GM23338 (cell line): ENCODE data around the gene PTPRR. TPM values are rescaled to one million over a fixed set of nuclear protein-coding genes. Genes with fewer than 3 reads are reported as not detected.

Source experiments
- ATAC-seq: fragments of 200-7000 bp; cut with Tn5 transposase; 3 replicates; pipeline ENCODE4 v1.9.1; 2020
- DNase-seq: peaks from one replicate; pipeline ENCODE4 v3.0.0-alpha.2; 2015; ENCODE audit warnings: low spot score
- H2AFZ ChIP-seq: fragments of 200-600 bp; sonication (generic); 2 replicates; pipeline ENCODE4 v1.8.0; 2016; ENCODE audit warnings: antibody characterized with exemption, mild to moderate bottlenecking, moderate library complexity
- H3F3A ChIP-seq: fragments of 200-600 bp; sonication (generic); replicated peaks from 2 replicates; pipeline ENCODE4 v1.8.0; 2017; ENCODE audit warnings: antibody characterized with exemption, mixed run types, low read depth
- H3K27ac ChIP-seq: fragments of 200-600 bp; sonication (generic); 2 replicates; pipeline ENCODE4 v1.6.1; 2016; ENCODE audit warnings: low read depth
- H3K27me3 ChIP-seq: fragments of 200-600 bp; sonication (generic); 2 replicates; pipeline ENCODE4 v1.8.0; 2016; ENCODE audit warnings: mild to moderate bottlenecking, mixed run types, moderate library complexity; ENCODE audit not compliant: insufficient read depth
- H3K36me3 ChIP-seq: fragments of 200-600 bp; sonication (generic); 2 replicates; pipeline ENCODE4 v1.8.0; 2016; ENCODE audit warnings: mild to moderate bottlenecking; ENCODE audit not compliant: insufficient read depth
- H3K4me1 ChIP-seq: fragments of 200-600 bp; sonication (generic); 2 replicates; pipeline ENCODE4 v1.8.0; 2016; ENCODE audit warnings: mild to moderate bottlenecking, moderate library complexity; ENCODE audit not compliant: insufficient read depth
- H3K4me2 ChIP-seq: fragments of 200-600 bp; sonication (generic); 2 replicates; pipeline ENCODE4 v1.7.1; 2017; ENCODE audit warnings: mixed run types
- H3K4me3 ChIP-seq: fragments of 200-600 bp; sonication (generic); 2 replicates; pipeline ENCODE4 v1.6.1; 2016; ENCODE audit warnings: mixed run types
- H3K79me2 ChIP-seq: fragments of 200-600 bp; sonication (generic); replicated peaks from 2 replicates; pipeline ENCODE4 v1.8.0; 2017; ENCODE audit warnings: mild to moderate bottlenecking; ENCODE audit not compliant: insufficient read depth
- H3K9me2 ChIP-seq: fragments of 200-600 bp; sonication (generic); 2 replicates; pipeline ENCODE4 v1.8.0; 2017; ENCODE audit not compliant: insufficient read depth
- H4K20me1 ChIP-seq: fragments of 200-600 bp; sonication (generic); replicated peaks from 2 replicates; pipeline ENCODE4 v1.8.0; 2017; ENCODE audit warnings: mild to moderate bottlenecking; ENCODE audit not compliant: insufficient read depth
- H3K27ac Mint-ChIP-seq: 2 replicates; pipeline ENCODE4 v1.8.0; 2020; ENCODE audit warnings: inconsistent platforms, mild to moderate bottlenecking, moderate library complexity, mixed read lengths
- H3K27me3 Mint-ChIP-seq: 3 replicates; pipeline ENCODE4 v1.8.0; 2022; ENCODE audit warnings: low read depth, mild to moderate bottlenecking, moderate library complexity, mixed read lengths, inconsistent platforms; ENCODE audit not compliant: insufficient read depth, poor library complexity
- H3K36me3 Mint-ChIP-seq: 3 replicates; pipeline ENCODE4 v1.8.0; 2021; ENCODE audit warnings: low read depth, mild to moderate bottlenecking, inconsistent platforms, moderate library complexity, mixed read lengths
- H3K4me1 Mint-ChIP-seq: 3 replicates; pipeline ENCODE4 v1.8.0; 2020; ENCODE audit warnings: mild to moderate bottlenecking, inconsistent platforms, mixed read lengths
- H3K4me3 Mint-ChIP-seq: 3 replicates; pipeline ENCODE4 v1.8.0; 2021; ENCODE audit warnings: moderate library complexity, mild to moderate bottlenecking, inconsistent platforms, mixed read lengths
- H3K9me3 Mint-ChIP-seq: 3 replicates; pipeline ENCODE4 v1.8.0; 2020; ENCODE audit warnings: moderate library complexity, mild to moderate bottlenecking, inconsistent platforms, mixed read lengths
- NANOG ChIP-seq: IDR thresholded peaks from 2 replicates; pipeline ENCODE4 v1.6.1; 2016; ENCODE audit warnings: antibody characterized with exemption, borderline replicate concordance
- STAT1 ChIP-seq: IDR thresholded peaks from one replicate; pipeline ENCODE4 v1.6.1; 2016; ENCODE audit warnings: antibody characterized with exemption; ENCODE audit not compliant: unreplicated experiment
- ZNF331 ChIP-seq: fragments of 250-450 bp; sonication (Bioruptor Pico); IDR thresholded peaks from 2 replicates; pipeline ENCODE4 v1.5.0; 2020; ENCODE audit warnings: low read depth, mild to moderate bottlenecking, moderate library complexity
- polyA plus RNA-seq: library from polyadenylated mRNA; unstranded; fragments of >200 nt; fragmentation: Nextera tagmentation; extraction: Ambion mirVana; gene quantifications from 2 replicates; pipeline ENCODE4 v1.2.1, GENCODE V29; 2016
- total RNA-seq: library from RNA; depleted of rRNA; stranded (reverse); fragments of >200 nt; shearing (Covaris generic); gene quantifications from 2 replicates; pipeline ENCODE4 v1.2.3, GENCODE V29; 2014
- TF ChIP-seq, protein P1 (sequence below): IDR thresholded peaks from one replicate; pipeline ENCODE4 v1.6.1; 2018; ENCODE audit warnings: antibody characterized with exemption; ENCODE audit not compliant: unreplicated experiment
- TF ChIP-seq, protein P2 (sequence below), 2 experiments: fragments of 200-600 bp in 1 of 2; sonication (generic) in 1 of 2; conservative IDR thresholded peaks; 2 replicates each; pipeline versions ENCODE4 v1.5.1 to v1.6.1; 2016 to 2017; ENCODE audit warnings: antibody characterized with exemption in 2 of 2, low read depth in 2 of 2, mild to moderate bottlenecking in 2 of 2, moderate library complexity in 1 of 2

Gene PTPRR
- total and polyA plus RNA-seq, 2 experiments from 2014 or later: 0.26 to 0.76 TPM

DNA sequence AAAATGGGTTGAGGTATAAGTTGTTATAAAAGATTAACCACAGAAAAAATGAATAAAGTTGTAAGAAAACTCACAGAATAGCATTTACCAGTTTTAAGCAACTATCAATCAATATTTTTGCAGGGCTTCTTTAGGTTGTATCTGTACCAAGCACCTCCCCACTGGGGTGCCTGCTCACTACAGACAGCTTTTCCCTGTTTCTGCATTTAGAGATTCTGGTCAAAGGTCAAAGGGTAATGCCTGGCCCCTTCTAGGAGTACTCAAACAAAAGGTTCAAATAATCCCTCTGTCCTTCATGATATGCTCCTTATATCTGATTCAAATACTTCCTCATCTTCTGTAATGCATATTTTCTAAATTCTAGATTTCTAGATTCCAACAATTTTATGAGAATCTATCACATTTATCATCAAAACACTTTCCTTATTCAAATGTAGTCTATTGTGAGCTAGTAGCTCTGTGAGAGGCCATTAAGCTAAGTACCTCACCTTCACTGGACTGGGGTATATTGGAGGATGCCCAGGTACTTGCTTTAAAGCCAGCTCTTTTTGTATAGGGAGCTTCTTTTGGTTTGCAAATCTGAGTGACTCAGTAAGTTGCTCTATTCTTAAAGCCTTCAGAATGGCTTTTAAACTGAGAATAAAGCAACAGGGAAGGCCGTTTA, 162.6 kb downstream of the PTPRR start:
- Mint-ChIP-seq H3K9me3 (no peaks in the 10 kb centered on the region), H3K36me3 (no peaks in the 10 kb centered on the region), H3K4me1 (peaks cover 42% of the 10 kb centered on the region), H3K27me3 (peaks cover 6% of the 10 kb centered on the region), H3K4me3 (peak overlapping the region; percentile 27; the same call in 1 of the 3 replicates), H3K27ac (peak overlapping the region; percentile 78)
- DNase-seq (peak; percentile 45), ATAC-seq (peak; percentile 95)
- no peaks in the 10 kb centered on the region for H3K9me2 ChIP-seq
- no peaks in the 10 kb centered on the region for H3K79me2 ChIP-seq
- peak overlapping the region; percentile 44 for H3K4me2 ChIP-seq
- H3K27me3 ChIP-seq: no peaks in the 10 kb centered on the region
- peak overlapping the region; percentile 5; the same call in 1 of the 2 replicates for H3K27ac ChIP-seq
- no peak overlapping the region for H2AFZ ChIP-seq
- TF ChIP-seq NANOG: peak; percentile 56; the same call in 1 of the 2 replicates
- TF ChIP-seq, protein P1, sequence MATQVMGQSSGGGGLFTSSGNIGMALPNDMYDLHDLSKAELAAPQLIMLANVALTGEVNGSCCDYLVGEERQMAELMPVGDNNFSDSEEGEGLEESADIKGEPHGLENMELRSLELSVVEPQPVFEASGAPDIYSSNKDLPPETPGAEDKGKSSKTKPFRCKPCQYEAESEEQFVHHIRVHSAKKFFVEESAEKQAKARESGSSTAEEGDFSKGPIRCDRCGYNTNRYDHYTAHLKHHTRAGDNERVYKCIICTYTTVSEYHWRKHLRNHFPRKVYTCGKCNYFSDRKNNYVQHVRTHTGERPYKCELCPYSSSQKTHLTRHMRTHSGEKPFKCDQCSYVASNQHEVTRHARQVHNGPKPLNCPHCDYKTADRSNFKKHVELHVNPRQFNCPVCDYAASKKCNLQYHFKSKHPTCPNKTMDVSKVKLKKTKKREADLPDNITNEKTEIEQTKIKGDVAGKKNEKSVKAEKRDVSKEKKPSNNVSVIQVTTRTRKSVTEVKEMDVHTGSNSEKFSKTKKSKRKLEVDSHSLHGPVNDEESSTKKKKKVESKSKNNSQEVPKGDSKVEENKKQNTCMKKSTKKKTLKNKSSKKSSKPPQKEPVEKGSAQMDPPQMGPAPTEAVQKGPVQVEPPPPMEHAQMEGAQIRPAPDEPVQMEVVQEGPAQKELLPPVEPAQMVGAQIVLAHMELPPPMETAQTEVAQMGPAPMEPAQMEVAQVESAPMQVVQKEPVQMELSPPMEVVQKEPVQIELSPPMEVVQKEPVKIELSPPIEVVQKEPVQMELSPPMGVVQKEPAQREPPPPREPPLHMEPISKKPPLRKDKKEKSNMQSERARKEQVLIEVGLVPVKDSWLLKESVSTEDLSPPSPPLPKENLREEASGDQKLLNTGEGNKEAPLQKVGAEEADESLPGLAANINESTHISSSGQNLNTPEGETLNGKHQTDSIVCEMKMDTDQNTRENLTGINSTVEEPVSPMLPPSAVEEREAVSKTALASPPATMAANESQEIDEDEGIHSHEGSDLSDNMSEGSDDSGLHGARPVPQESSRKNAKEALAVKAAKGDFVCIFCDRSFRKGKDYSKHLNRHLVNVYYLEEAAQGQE: no peak
- no peaks in the 10 kb centered on the region for H3K36me3 ChIP-seq
- no peak overlapping the region for H3K4me3 ChIP-seq
- H4K20me1 ChIP-seq: no peaks in the 10 kb centered on the region
- H3K4me1 ChIP-seq: peaks cover 42% of the 10 kb centered on the region
- no peaks in the 10 kb centered on the region for H3F3A ChIP-seq

DNA sequence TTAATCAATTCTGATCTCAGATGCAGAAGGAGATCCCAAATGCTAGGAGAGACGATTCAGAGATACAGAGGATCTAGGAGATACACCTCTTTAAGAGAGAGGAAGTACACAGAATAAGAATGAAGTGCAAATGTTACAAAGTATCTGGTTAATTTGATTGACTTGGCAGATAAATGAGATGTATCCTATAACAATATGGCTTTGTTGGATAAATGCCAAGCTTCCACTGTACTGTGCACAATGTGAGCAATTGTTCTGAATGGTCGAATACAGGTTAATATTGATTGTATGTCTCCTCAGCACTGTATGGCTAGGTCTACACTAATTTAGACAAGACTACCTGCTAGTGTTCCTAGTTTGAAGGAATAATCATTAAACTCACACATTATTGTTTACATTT, 163.7 kb downstream of the PTPRR start:
- no peak overlapping the region for H2AFZ ChIP-seq
- H3K27ac ChIP-seq: no peak overlapping the region
- H3K4me3 Mint-ChIP-seq: no peak overlapping the region
- TF ChIP-seq, protein P2, sequence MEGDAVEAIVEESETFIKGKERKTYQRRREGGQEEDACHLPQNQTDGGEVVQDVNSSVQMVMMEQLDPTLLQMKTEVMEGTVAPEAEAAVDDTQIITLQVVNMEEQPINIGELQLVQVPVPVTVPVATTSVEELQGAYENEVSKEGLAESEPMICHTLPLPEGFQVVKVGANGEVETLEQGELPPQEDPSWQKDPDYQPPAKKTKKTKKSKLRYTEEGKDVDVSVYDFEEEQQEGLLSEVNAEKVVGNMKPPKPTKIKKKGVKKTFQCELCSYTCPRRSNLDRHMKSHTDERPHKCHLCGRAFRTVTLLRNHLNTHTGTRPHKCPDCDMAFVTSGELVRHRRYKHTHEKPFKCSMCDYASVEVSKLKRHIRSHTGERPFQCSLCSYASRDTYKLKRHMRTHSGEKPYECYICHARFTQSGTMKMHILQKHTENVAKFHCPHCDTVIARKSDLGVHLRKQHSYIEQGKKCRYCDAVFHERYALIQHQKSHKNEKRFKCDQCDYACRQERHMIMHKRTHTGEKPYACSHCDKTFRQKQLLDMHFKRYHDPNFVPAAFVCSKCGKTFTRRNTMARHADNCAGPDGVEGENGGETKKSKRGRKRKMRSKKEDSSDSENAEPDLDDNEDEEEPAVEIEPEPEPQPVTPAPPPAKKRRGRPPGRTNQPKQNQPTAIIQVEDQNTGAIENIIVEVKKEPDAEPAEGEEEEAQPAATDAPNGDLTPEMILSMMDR (conservative IDR thresholded peaks at IDR 0.05; ENCODE audit: low read depth in 2 of 2): no peak
- TF ChIP-seq ZNF331 (CRISPR knock-in tag) (no peak), STAT1 (no peak)
- TF ChIP-seq, protein P1: no peak
- no peak for DNase-seq
- ATAC-seq: no peak
- no peaks in the 10 kb centered on the region for H3K27me3 ChIP-seq
- no peaks in the 10 kb centered on the region for H3F3A ChIP-seq
- H4K20me1 ChIP-seq: no peaks in the 10 kb centered on the region
- H3K79me2 ChIP-seq: no peaks in the 10 kb centered on the region
- H3K27me3 Mint-ChIP-seq: peaks cover 6% of the 10 kb centered on the region
- peaks cover 42% of the 10 kb centered on the region for H3K4me1 ChIP-seq
- H3K27ac Mint-ChIP-seq: no peak overlapping the region
- H3K4me2 ChIP-seq: no peak overlapping the region
- no peaks in the 10 kb centered on the region for H3K9me3 Mint-ChIP-seq
- no peaks in the 10 kb centered on the region for H3K36me3 ChIP-seq
- no peak overlapping the region for H3K4me3 ChIP-seq
- H3K4me1 Mint-ChIP-seq: peaks cover 44% of the 10 kb centered on the region
- no peaks in the 10 kb centered on the region for H3K9me2 ChIP-seq
- no peaks in the 10 kb centered on the region for H3K36me3 Mint-ChIP-seq
